ENCODE data around the gene YIF1B.
A peak's percentile ranks its signal among the peaks of the same experiment; 100 is the strongest.

Gene YIF1B

DNA sequence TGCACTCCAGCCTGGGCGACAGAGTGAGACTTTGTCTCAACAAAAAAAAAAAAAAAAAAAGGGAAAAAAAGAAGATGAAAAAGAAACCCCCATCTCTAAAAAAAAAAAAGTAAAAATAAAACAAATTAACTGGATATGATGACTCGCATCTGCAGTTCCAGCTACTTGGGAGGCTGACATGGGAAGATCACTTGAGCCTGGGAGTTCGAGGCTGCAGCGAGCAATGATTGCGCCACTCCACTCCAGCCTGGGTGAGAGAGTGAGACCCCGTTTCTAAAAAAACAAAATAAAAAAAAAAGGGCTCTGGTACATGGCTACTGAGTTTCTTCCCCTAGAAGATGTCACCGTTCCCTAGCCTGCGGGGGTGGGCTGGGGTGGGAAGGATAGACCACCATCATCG, 17.5 kb upstream of the YIF1B start:
- no peak for DNase-seq

DNA sequence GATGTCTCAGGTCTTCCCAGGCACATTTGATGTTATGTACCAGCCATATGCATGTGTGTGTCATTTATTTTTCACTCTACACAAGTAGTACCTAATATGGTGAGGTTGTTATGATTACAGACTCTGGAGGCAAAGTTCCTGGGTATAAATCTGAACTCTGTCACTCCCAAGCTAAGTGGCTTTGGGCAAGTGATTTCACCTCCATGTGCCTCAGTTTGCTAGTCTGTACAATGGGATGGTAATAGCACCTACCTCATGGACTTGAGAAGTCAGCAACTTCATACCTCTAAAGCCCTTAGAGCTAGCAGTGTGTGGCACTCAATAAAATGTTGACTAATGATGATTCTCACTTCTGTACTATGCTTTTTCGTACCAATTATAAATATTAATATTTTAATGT, 16.0 kb upstream of the YIF1B start:
- DNase-seq, result no peak

DNA sequence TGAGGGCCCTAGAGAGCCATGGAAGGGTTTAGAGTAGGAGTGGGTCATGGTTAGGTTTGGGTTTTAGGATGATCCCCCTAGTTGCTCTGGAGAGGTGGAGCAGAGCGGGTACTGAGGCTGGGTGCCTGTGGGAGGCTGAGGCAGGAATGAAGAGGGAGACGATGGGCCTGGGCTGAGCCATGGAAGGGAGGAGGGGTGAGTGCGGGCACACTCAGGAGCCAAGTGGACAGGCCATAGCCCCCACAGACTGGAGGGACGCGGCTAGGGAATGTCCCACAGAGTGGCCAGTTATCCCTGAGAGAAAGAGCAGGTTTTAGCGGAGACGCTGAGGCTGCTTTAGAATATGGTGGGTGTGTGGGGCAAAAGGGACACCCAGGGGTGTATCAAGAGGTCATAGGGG, 13.9 kb upstream of the YIF1B start:
- DNase-seq, result no peak

DNA sequence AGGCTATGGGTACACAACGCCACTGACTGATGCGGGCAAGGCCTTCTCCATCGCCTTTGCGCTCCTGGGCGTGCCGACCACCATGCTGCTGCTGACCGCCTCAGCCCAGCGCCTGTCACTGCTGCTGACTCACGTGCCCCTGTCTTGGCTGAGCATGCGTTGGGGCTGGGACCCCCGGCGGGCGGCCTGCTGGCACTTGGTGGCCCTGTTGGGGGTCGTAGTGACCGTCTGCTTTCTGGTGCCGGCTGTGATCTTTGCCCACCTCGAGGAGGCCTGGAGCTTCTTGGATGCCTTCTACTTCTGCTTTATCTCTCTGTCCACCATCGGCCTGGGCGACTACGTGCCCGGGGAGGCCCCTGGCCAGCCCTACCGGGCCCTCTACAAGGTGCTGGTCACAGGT, 10.8 kb upstream of the YIF1B start:
- no peak for DNase-seq

DNA sequence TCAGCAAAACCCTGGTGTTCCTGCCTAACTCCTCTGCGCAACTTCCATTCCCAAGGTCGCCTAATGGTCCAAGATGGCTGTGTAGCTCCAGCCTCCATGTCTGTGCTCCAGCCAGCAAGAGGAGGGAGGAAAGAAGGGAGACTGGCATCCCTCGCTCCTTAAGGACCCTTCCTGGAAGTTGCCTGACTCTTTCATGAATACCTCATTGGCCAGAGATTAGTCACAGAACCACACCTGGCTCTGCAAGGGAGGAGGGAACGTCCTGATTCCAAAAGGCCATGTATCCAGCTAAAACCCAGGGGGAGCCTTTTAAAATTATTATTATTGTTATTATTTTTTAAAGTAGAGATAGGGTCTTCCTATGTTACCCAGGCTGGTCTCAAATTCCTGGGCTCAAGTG, 8.7 kb upstream of the YIF1B start:
- DNase-seq, result no peak

DNA sequence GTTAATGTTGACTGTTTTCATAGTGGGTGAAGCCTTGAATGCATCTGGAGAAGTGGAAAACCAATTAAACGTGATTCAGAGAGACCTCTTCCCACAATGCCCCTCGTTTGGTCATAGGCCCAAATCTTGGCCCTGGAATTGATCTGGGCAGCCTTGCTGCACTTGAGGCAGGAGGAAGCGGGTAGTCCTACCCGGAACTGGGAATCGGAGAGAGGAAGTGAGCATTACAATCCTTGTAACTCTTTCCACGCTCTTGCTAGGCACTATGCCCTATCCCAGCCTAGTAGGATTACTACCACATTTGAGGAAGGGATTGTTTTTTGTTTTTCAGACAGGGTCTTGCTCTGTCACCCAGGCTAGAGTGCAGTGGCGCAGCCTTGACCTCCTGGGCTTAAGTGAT, 7.5 kb upstream of the YIF1B start:
- DNase-seq, result no peak

DNA sequence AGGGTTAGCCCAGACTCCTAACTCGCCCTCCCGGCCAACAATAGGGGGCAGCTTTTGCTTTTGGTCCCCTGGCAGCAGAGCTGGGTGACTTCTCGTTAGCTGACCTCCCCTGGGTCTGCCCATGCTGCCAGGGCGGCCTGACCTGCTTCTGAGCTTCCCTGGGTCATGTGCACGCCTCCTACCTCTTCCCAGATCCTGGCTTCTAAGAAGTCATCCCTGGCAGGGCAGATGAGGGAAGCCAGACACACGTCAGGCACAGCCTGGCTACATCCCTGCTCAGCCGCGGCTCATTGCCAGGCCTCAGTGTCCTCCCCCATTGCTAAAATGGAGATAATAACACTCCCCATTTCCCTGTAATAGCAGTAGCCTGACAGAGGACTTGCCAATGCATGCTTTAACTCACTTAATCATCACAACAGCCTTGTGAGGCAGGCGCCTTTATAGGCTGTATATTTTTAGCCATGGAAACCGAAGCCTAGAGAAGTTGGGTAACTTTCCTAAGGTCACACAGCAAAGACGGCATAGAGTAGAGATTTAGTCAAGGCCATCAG, 6.0 kb upstream of the YIF1B start:
- DNase-seq, result no peak

DNA sequence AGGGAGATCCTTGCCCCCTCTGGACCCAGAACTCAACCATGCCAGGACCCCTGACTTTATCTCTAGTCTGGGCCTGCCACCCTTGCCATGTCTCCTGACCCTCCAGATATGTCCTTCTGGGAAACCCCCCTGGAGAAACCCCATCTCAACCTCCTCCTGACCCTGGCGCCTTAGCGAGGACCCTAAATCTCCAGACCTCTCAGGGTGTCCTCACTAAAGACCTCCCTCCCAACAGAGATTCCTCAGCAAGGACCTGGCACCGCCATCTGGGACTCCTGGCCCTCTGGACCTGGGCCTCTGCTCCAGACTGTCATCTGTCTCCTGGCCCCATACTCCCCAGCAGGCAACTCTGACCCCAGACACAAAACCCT, 5.2 kb upstream of the YIF1B start:
- no peak for DNase-seq

DNA sequence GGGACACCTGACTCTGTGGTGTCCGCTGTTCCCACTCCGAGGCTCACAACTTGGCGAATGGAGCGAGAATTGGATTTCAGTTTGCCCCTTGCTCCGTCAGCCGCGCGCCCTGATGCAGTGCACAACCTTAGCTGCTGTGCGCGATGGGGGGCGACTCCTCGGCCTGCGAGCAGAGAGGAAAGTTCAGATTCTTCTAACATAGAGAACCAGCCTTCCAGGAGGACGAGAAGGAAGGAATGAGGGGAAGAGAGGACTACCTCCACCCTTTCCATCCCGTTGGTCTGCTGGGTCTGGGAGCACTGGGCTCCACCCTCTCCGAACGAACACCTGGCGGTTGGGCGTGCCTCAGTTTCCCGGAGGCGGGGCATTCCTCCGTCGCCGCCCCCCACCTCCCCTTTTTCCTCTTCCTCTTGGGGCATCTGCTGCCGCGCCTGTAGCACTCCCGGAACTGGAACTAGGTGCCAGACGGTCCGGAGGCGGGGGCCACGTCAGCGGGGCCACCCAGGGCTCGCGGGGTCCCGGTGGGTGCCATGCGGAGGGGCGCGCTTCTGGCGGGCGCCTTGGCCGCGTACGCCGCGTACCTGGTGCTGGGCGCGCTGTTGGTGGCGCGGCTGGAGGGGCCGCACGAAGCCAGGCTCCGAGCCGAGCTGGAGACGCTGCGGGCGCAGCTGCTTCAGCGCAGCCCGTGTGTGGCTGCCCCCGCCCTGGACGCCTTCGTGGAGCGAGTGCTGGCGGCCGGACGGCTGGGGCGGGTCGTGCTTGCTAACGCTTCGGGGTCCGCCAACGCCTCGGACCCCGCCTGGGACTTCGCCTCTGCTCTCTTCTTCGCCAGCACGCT, 3.9 kb upstream of the YIF1B start, which contains the start of gene KCNK6:
Gene KCNK6, plus strand, starts transcription at position 425 of the 838 bp plus-strand sequence. Its CDS starts 106 bp downstream, at position 531.
- DNase-seq, result peak; percentile 40

DNA sequence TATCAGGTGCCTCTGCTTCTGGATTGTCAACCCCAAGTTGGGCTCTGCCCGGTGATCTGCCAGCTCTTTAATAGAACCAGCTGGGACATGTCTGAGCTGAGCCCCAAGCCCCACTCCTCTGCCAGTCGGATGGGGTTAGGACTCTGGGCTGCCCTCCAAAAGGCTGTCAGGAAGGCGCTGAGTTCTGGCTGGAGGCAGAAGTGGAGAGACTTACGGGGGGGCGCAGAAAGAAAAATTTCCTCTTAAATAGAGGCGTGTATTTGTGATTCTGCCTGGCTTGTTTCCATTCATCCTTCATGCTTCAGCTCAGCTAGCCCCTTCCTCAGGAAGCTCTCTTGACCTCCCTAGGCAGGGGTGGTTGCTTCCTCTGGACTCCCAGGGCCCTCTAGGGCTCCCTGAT, 2.9 kb upstream of the YIF1B start:
- DNase-seq, result no peak

DNA sequence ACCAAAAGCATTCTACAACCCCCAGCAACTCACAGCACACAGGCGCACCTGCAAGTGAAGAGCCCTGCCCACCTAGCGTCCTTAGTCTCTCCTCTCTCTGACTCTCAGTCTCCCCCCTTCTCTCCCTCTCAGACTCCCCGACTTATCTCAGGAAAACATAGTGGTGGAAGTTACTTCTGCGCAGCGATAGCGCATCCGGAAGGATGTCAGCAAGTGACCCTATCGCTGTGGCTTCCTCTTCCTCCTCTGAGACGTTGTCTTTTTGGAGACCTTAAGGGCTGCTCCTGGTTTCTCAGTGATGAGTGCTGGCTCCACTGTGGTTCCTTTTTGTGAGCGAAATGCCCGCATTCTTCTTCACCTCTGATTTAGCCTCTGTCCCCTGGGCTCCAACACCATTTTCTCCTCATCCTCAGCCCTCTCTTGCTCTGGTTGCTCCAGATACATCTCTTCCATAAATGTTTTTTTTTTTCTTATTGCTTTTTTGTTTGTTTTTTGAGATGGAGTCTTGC, 1.4 kb upstream of the YIF1B start:
- peak; percentile 41 for DNase-seq

DNA sequence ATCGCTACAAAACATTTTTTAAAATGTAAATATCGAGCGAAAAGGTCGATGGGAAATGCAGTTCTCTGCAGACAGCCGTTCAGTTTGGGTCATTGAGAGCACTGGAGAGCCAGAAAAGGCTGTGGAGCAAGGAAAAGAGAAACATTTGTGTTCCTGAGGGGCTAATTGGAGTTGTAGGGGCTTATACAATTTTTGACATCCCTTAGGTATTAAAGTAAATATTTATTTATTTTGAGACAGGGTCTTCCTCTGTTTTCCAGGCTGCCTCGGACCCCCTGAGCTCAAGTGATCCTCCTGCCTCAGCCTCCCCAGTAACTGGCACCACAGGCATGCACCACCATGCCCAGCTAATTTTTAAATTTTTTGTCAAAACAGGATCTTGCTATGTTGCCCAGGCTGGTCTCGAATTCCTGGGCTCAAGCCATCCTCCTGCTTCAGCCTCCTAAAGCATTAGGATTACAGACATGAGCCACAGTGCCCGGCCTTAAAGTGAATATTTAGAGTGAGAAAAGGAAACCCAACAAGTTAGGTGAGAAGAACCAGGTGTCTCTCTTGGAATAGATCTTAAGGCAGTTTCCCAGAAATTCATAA, 825 bp upstream of the YIF1B start:
- no peak for DNase-seq

DNA sequence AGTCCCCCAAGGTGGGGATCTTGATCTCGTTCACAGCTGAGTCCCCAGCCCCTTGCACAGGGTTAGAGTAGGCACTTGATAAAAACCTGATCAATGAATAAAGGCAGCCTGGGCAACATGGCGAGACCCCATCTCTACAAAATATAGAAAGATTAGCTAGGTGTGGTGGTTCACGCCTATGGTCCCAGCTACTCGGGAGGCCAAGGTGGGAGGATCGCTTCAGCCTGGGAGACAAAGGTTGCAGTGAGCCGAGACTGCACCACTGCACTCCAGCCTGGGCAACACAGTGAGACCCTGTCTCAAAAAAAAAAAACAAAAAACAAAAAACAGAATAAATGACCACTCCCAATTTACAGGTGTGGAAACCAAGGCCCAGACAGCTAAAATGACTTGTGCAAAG, 4.8 kb downstream of the YIF1B start:
- no peak for DNase-seq

DNA sequence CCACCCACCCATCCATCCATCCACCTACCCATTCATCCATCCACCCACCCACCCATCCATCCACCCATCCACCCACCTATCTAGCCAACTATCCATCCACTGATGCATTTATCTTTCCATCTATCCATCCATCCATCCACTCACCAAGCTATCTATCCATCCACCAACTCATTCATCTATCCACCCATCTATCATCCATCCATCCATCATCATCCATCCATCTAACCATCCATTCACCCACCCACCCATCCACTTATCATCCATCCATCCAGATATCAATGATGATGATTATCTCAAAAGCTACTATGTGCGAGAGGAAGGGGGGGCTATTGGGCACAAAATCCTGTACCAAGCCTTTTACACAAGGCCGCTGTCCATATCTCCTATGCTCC, 5.5 kb downstream of the YIF1B start:
- no peak for DNase-seq

DNA sequence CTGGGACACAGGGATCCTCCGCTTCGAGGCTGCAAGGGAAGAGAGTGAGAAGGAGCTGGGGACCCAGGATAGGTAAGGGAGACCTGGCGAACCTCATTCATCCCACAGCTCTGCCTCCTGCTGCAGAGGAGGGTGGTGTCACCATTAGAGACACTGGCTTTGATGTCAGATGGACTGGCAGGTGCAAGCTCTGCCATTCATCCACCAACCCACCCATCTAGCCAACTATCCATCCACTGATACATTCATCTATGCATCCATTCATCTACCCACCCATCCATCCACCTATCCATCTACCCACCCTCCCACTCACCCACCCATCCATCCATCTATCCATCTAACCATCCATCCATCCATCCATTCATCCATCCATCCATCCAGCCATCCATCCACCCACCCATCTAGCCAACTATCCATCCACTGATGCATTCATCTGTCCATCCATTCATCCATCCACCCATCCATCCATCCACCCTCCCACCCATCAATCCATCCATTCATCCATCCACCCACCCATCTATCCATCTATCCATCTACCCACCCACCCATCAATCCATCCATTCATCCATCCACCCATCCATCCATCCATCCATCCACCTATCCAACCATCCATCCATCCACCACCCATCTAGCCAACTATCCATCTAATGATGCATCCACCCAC, 6.0 kb downstream of the YIF1B start:
- DNase-seq, result no peak

DNA sequence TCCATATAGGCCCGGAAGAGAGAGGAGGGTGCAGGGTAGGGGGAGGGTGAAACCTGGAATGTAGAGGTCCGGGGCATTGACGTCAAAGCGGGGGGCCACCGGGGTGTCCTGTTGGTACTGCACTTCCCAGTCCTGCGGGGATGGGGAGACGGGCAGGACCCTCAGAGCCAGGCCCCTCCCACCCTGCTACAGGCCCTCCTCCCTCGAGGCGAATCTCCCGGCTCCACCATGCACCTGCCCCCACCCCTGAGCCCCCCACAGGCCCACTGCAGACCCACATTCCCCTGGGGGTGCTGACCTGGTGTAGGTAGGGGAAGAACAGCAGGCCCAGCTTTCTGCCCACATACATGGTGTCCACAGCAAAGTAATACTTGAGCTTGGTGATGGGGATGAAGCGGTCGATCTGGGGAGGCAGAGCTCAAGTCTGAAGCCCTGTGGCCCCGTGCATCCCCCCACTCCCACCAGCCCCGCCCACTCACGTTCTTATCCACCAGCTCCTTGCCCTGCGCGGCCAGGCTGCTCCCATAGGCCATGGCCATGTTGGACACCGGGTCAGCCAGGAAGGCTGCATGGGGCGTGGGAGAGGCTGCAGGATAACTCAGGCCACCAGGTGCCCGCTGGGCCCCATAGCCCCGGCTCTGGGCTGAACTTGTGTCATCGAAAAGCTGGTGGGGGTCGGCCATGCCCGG, 6.7 kb downstream of the YIF1B start:
- DNase-seq, result no peak

DNA sequence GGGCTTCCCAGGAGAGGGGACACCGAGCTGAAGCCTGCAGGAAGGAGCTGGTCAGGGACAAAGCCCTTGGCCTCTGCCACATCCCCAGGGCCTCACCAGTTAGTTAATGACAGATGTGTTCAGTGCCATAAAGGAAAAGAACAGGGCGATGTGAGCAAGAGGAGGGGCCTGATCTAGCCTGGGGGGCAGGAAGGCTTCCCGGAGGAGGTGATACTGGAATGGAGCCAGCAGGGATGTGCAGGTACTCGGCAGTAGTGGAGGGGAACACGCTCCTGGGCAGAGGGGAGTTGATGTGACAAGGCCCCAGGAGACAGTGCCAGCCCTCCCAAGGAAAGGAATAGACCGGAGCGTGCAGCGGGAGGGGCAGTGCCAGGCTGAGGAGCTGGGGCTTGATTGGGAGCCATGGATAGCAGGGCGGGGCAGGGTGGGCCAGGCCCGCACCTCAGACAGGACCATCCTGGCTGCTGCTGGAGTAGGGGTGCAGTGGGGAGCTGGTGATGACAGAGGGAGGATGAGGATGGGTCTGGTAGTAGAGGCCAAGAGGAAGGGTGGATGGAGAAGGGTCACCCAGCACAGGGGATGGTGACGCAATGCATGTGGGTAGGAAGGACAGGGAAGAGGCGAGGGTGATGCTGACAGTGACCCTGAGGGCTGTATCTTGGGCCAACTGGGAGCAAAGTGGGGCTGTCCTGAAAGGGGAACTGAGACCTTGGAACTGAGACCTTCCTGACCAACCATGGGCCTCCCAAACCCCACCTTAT, 7.6 kb downstream of the YIF1B start:
- no peak for DNase-seq

DNA sequence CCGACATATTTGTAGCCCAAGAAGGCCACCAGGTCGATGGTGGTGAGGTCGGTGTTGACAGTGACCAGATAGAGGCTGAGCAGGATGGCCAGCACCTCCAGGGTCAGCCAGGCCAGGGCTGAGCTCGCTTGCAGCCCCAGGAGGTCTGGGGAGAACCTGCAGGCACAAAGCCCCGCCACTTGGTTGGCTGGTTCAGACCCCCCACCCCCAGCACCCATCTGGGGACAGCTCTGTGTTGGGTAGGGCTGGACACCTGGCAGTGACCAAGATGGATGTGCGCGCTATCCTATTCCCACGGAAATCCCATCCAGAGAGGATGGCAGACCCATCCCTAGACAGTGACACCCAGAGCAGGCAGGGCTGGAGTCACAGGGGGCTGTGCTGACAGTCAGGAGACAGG, 8.2 kb downstream of the YIF1B start:
- DNase-seq, result no peak

DNA sequence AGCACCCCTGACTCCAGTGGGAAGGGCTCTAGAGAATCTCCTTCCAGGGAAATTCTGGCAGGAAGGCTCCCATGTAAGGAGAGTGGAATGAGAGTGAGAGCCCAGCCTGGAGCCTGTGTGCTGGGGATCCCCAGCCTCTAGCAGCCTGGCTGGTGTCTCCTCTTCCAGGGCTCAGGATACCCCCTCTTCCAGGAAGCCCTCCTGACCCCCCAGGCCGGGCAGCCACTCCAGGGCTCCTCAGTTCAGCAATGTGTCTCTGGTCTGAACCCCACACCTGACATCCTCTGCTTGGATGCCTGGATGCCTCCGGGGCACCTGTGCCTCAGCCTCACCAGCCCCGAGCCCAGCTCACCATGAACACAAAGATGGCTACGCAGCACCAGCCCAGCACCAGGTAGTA, 8.7 kb downstream of the YIF1B start:
- DNase-seq, result no peak

DNA sequence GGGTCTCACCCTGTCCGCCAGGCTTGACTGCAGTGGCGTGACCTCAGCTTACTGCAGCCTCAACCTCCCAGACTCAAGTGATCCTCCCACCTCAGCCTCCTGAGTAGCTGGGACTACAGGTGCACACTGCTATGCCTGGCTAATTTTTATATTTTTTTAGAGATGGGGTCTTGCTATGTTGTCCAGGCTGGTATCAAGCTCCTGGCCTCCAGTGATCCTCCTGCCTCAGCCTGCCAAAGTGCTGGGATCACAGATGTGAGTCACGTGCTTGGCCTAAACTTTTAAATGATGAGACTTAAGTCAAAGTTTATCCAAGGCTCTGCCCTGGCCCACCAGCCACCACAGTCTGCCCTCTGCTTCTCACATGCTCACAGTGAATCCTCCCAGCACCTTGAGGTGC, 9.5 kb downstream of the YIF1B start:
- no peak for DNase-seq

DNA sequence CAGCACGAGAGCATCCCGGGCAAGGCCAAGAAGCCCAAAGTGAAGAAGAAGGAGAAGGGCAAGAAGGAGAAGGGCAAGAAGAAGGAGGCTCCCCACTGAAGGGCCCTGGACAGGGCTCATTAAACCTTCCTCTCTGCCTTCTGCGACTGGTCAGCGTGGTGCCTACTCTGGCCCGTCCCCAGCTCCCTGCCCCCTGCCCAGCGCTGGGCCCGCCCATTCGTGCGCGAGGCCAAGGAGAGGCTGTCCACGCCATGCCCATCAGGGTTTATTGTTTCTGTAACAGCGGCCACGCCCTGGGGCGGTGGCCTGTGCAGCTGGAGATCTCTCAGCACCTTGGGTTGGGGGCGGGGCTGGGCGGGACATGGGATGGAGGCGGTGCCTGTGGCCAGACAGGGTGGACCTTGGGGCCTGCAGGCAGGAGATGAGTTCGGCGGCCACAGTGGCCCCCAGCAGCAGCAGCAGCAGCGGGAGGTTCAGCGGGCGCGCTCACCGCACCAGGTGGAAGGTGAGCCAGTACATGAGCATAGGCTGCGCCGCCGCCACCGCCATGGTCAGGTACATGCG, 10.8 kb downstream of the YIF1B start:
- no peak for DNase-seq

DNA sequence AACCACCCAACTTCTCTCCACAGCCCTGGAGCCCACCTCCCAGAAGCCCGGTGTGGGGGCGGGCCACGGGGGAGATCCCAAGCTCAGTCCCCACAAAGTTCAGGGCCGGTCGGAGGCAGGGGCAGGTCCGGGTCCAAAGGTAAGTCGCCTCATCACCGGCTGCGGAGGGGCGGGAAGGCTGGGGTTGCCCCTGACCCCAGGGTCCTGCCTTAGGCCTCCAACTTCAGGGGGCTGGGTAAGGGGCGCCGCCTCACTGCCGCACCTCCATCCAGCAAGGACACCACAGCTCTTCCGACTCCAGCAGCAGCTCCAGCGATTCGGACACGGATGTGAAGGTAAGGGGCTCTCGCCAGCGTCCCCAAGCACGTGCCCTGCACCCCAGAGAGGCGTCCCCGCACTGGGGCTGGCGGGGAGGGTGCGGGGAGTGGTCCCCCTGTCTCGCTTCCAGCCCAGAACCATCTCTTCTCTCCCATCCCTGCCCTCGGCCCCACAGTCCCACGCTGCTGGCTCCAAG, 11.3 kb downstream of the YIF1B start:
- DNase-seq, result no peak
